HG03135 (cell line): ENCODE data around the gene DBH.
"Not testable (repeated sequence)": the region's sequence is repeated elsewhere in the genome, so short reads cannot be mapped to it uniquely, and the experiment has no call there.

Experiments
- ATAC-seq: cut with Tn5 transposase; IDR thresholded peaks from one replicate; pipeline ENCODE4 v1.9.1; 2021; ENCODE audit warnings: mild to moderate bottlenecking, moderate library complexity; ENCODE audit not compliant: unreplicated experiment

The DBH gene

GRCh38 chr9:133664173-133665050 is 28.2 kb downstream of the DBH start:
- ATAC-seq: no peak

- ATAC-seq: no peak
These were observed 28.9 kb downstream of the DBH start for GRCh38 chr9:133665096-133665495.

- ATAC-seq: no peak
These were observed 29.4 kb downstream of the DBH start for GRCh38 chr9:133665535-133665934.

GRCh38 chr9:133666387-133666786 is 30.2 kb downstream of the DBH start:
- ATAC-seq: no peak

- no peak for ATAC-seq
These were observed 30.7 kb downstream of the DBH start for GRCh38 chr9:133666845-133667244.

GRCh38 chr9:133667759-133668450 is 31.7 kb downstream of the DBH start:
- ATAC-seq: no peak

GRCh38 chr9:133669182-133669801 is 33.1 kb downstream of the DBH start:
- ATAC-seq: no peak

GRCh38 chr9:133670466-133670865 is 34.3 kb downstream of the DBH start:
- no peak for ATAC-seq

GRCh38 chr9:133671371-133671770 is 35.2 kb downstream of the DBH start:
- no peak for ATAC-seq

GRCh38 chr9:133672503-133673257 is 36.5 kb downstream of the DBH start:
- ATAC-seq: no peak

GRCh38 chr9:133673258-133673655 is 37.1 kb downstream of the DBH start:
- ATAC-seq: no peak

GRCh38 chr9:133674091-133674490 is 37.9 kb downstream of the DBH start:
- ATAC-seq: no peak

GRCh38 chr9:133675796-133676195 is 39.6 kb downstream of the DBH start:
- not testable (repeated sequence) for ATAC-seq

GRCh38 chr9:133676450-133676849 is 40.3 kb downstream of the DBH start:
- ATAC-seq: no peak

GRCh38 chr9:133677126-133678010 is 41.2 kb downstream of the DBH start:
- ATAC-seq: no peak

GRCh38 chr9:133679056-133679455 is 42.9 kb downstream of the DBH start:
- no peak for ATAC-seq

GRCh38 chr9:133679466-133680061 is 43.4 kb downstream of the DBH start:
- ATAC-seq: no peak

- ATAC-seq: no peak
These were observed 44.2 kb downstream of the DBH start for GRCh38 chr9:133680250-133680975.
